GM10248 (cell line): ENCODE results near the gene SLC44A3.

Experiments used
- CTCF ChIA-PET: fragments of 300-600 bp; sonication (Branson Sonifier 250); formaldehyde crosslinking; extraction: SDS; loops from one replicate; lab custom pipeline; 2021; ENCODE audit warnings: antibody characterized with exemption; lab: Yijun Ruan, JAX
- POLR2A ChIA-PET: fragments of 350-650 bp; sonication (Branson Sonifier 250); formaldehyde crosslinking; extraction: SDS; loops from one replicate; lab custom pipeline; 2020; ENCODE audit warnings: antibody characterized with exemption; lab: Yijun Ruan, JAX
- DNase-seq: peaks from one replicate; pipeline ENCODE4 v3.0.0; 2012; ENCODE audit errors: extremely low spot score
- CTCF ChIP-seq: IDR thresholded peaks from 2 replicates; pipeline ENCODE4 v1.5.1; 2012; ENCODE audit warnings: mild to moderate bottlenecking, low read depth; ENCODE audit errors: extremely low read depth, missing control alignments, control extremely low read depth

The SLC44A3 gene

GRCh38 chr1:94859174-94859573 lies 39.0 kb downstream of the SLC44A3 start:
- no peak for DNase-seq
- POLR2A ChIA-PET = no interaction called here
- CTCF ChIA-PET = interaction anchor here (3.4 kb wide), 1 partner anchor 184 kb away, joined by 16 read pairs; no protein-coding TSS in a partner anchor

DNA sequence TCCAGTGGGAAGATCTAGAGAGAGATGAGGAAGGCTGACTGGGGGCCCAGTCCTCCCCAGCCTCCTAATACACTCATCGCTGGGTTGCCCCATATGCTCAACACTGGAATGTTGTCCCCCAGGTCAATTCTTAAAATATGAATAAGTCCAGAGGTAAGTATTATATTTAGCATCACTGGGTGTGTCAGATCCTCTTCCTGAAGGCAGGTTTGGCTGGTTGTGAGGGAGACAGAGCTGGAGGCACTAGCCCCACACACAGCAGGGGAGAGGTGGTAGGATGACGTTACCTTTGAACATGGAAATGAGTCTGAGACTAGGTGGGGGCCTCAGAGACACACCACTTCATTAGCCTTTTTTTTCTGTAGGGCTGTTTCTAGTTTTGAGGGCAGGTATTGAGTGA lies 42.6 kb downstream of the SLC44A3 start:
- ChIA-PET CTCF (interaction anchor here (1.6 to 5.6 kb wide), 4 partner anchors 9 to 222 kb away, joined by 4 to 50 read pairs (median 18); no protein-coding TSS in a partner anchor), POLR2A (no interaction called here)
- no peak for TF ChIP-seq CTCF
- no peak for DNase-seq

More at GRCh38 chr1:94859174-94859573, 39.0 kb downstream of the SLC44A3 start:
- TF ChIP-seq CTCF = no peak

GRCh38 chr1:94863297-94863911 lies 43.2 kb downstream of the SLC44A3 start:
- ChIA-PET POLR2A (no interaction called here), CTCF (interaction anchor here (1.1 to 5.6 kb wide), 5 partner anchors 10 to 221 kb away, joined by 3 to 50 read pairs (median 13); no protein-coding TSS in a partner anchor)

DNA sequence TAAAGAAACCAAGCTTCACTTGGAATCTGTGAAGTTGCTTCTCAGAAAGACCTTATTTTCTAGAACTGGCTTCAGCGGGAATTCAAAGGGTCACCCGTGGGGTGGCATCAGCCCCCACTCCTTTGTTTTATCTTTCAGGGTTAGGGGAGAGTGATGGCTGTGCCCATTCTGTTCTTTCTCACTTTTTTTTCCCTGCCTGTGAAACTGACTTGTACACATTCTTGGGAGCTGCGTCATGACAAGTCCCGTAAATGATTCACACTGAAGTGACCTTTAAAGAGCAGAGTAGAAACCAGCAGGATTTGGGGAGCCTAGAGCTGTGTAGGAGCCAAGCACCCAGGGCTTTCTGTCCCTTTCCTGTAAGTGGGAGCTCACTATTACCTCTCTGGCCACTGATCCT lies 43.8 kb downstream of the SLC44A3 start:
- no peak for DNase-seq
- POLR2A ChIA-PET = no interaction called here
- no peak for TF ChIP-seq CTCF
- CTCF ChIA-PET = interaction anchor here (1.1 to 5.6 kb wide), 5 partner anchors 10 to 221 kb away, joined by 3 to 50 read pairs (median 13); no protein-coding TSS in a partner anchor

More at GRCh38 chr1:94863297-94863911, 43.2 kb downstream of the SLC44A3 start:
- DNase-seq = no peak
- TF ChIP-seq CTCF = no peak

GRCh38 chr1:94864821-94865220 lies 44.7 kb downstream of the SLC44A3 start:
- ChIA-PET POLR2A (no interaction called here), CTCF (interaction anchor here (1.1 to 5.6 kb wide), 3 partner anchors 9 to 179 kb away, joined by 4 to 50 read pairs (median 23); no protein-coding TSS in a partner anchor)
- no peak for DNase-seq
- TF ChIP-seq CTCF = no peak

GRCh38 chr1:94865360-94865759 lies 45.2 kb downstream of the SLC44A3 start:
- CTCF ChIA-PET = interaction anchor here (1.1 to 5.6 kb wide), 3 partner anchors 8 to 178 kb away, joined by 4 to 50 read pairs (median 23); no protein-coding TSS in a partner anchor
- TF ChIP-seq CTCF = no peak
- no peak for DNase-seq
- POLR2A ChIA-PET = no interaction called here
